ENCODE data around the gene C4orf50.

Gene C4orf50

DNA sequence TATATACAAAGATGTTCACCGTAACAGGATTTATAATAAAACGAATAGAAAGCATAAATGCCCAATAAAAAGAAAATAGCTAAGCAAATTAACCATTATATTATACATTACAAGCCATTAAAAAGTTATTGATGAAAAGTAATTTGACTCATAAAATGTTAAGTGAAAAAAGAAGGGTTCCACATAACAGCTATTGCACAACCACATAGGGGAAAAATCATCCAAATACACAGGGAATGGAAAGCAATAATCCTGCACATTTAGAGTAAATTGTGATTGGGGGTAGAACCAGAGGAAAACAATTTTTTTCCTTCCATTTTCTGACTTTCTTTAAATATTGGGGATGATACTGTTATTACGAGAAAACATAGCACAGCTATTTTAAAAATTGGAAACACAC lies 163.3 kb downstream of the C4orf50 start:
- Histone ChIP-seq H3K36me3 (replicated peaks; ENCODE audit: low read depth, low read length) (no peaks in the 10 kb centered on the region), H3K9me3 (ENCODE audit: insufficient read depth, low read length) (no peaks in the 10 kb centered on the region), H3K79me2 (ENCODE audit: low read length) (no peaks in the 10 kb centered on the region), H3K9ac (ENCODE audit: low read length) (no peak overlapping the region), H2AFZ (ENCODE audit: low read depth, low read length) (no peak overlapping the region), H3K27ac (ENCODE audit: low read length) (no peak overlapping the region), H3K4me1 (ENCODE audit: low read length) (no peaks in the 10 kb centered on the region), H4K20me1 (ENCODE audit: insufficient read depth, low read length) (no peaks in the 10 kb centered on the region), H3K27me3 (ENCODE audit: low read depth, low read length) (no peaks in the 10 kb centered on the region), H3K4me2 (ENCODE audit: low read length) (no peak overlapping the region), H3K4me3 (ENCODE audit: low read length) (no peak overlapping the region)
- TF ChIP-seq, protein P1, sequence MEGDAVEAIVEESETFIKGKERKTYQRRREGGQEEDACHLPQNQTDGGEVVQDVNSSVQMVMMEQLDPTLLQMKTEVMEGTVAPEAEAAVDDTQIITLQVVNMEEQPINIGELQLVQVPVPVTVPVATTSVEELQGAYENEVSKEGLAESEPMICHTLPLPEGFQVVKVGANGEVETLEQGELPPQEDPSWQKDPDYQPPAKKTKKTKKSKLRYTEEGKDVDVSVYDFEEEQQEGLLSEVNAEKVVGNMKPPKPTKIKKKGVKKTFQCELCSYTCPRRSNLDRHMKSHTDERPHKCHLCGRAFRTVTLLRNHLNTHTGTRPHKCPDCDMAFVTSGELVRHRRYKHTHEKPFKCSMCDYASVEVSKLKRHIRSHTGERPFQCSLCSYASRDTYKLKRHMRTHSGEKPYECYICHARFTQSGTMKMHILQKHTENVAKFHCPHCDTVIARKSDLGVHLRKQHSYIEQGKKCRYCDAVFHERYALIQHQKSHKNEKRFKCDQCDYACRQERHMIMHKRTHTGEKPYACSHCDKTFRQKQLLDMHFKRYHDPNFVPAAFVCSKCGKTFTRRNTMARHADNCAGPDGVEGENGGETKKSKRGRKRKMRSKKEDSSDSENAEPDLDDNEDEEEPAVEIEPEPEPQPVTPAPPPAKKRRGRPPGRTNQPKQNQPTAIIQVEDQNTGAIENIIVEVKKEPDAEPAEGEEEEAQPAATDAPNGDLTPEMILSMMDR (IDR thresholded peaks at IDR 0.05; ENCODE audit: low read depth, low read length), result no peak
- no peak for TF ChIP-seq EZH2phosphoT487 (IDR thresholded peaks at IDR 0.05; ENCODE audit: low read depth)

DNA sequence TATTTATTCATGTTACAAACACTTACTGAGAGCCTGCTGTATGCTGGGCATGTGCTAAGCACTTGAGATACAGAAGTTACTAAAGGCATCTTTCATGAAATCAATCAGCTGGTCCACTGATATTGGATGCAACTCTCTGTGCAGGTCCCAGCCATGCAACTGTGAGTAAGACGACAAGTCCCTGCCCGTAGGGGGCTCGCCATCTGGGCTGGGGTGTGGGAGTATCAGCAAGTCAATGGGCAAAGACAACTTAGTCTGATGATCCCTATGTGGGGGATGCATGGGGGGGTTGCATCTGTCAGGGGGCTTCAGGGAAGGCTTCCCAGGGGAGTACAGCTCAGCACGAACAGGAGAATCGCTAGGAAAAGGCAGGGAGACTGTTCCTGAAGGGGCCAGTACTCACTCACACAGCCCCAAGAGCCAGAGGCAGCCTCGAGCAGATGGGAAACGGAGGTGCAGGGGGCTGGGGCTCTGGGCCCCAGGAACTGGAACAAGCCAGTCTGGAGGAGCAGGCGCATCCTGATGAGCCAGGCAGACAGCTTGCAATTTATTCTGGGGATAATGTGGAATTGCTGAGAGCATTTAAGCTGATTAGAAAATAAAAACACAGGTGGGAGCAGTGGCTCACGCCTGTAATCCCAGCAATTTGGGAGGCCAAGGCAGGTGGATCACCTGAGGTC lies 165.6 kb downstream of the C4orf50 start:
- H3K79me2 ChIP-seq (ENCODE audit: low read length), result no peaks in the 10 kb centered on the region
- no peak overlapping the region for H2AFZ ChIP-seq (ENCODE audit: low read depth, low read length)
- H3K4me1 ChIP-seq (ENCODE audit: low read length), result no peaks in the 10 kb centered on the region
- no peak overlapping the region for H3K4me2 ChIP-seq (ENCODE audit: low read length)
- no peak overlapping the region for H3K27ac ChIP-seq (ENCODE audit: low read length)
- no peaks in the 10 kb centered on the region for H3K36me3 ChIP-seq (replicated peaks; ENCODE audit: low read depth, low read length)
- H3K9me3 ChIP-seq (ENCODE audit: insufficient read depth, low read length), result no peaks in the 10 kb centered on the region
- no peak for TF ChIP-seq EZH2phosphoT487 (IDR thresholded peaks at IDR 0.05; ENCODE audit: low read depth)
- TF ChIP-seq, protein P1 (IDR thresholded peaks at IDR 0.05; ENCODE audit: low read depth, low read length), result no peak
- no peak overlapping the region for H3K4me3 ChIP-seq (ENCODE audit: low read length)
- H3K9ac ChIP-seq (ENCODE audit: low read length), result no peak overlapping the region
- no peaks in the 10 kb centered on the region for H4K20me1 ChIP-seq (ENCODE audit: insufficient read depth, low read length)
- peaks cover under 1% of the 10 kb centered on the region; the same call in 1 of the 2 replicates for H3K27me3 ChIP-seq (ENCODE audit: low read depth, low read length)

DNA sequence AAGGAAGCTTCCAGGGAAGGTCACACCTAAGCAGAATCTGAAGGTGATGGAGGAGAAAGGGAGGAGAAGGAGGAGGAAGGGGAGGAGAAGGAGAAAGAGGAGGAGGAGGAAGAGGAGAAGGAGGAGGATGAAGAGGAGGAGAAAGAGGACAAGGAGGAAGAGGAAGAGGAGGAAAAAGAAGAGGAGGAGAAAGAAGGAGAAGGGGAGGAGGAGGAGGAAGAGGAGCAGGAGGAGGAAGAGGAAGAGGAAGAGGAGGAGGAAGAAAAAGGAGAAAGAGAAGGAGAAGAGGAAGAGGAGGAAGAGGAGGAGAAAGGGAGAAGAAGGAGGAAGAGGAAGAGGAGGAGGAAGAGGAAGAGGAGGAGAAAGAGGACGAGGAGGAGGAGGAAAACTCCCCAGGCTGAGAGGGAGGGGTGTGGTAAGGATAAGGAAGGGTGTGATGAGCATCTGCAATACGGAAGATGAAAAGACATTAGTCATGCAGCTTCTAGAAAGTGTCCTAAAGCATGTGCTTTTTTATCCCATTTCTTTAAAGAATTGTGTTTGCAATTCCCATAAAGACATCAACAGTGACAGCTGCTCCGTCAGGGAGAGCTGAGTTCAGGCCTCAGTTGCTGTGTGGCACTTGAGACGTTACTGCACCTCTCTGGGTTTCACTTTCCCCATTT lies 166.5 kb downstream of the C4orf50 start:
- Histone ChIP-seq H3K9ac (ENCODE audit: low read length) (no peak overlapping the region), H3K4me2 (ENCODE audit: low read length) (no peak overlapping the region), H3K4me1 (ENCODE audit: low read length) (no peaks in the 10 kb centered on the region), H3K27ac (ENCODE audit: low read length) (no peak overlapping the region), H3K79me2 (ENCODE audit: low read length) (no peaks in the 10 kb centered on the region), H3K4me3 (ENCODE audit: low read length) (no peak overlapping the region), H2AFZ (ENCODE audit: low read depth, low read length) (no peak overlapping the region), H3K27me3 (ENCODE audit: low read depth, low read length) (peaks cover 5% of the 10 kb centered on the region; the same call in 1 of the 2 replicates), H3K36me3 (replicated peaks; ENCODE audit: low read depth, low read length) (no peaks in the 10 kb centered on the region), H4K20me1 (ENCODE audit: insufficient read depth, low read length) (no peaks in the 10 kb centered on the region), H3K9me3 (ENCODE audit: insufficient read depth, low read length) (no peaks in the 10 kb centered on the region)
- no peak for TF ChIP-seq EZH2phosphoT487 (IDR thresholded peaks at IDR 0.05; ENCODE audit: low read depth)
- TF ChIP-seq, protein P1 (IDR thresholded peaks at IDR 0.05; ENCODE audit: low read depth, low read length), result no peak
